CD4-positive, alpha-beta T cell (primary cell): Measurements from ENCODE around the gene NDE1. TPM values are rescaled to one million over a fixed set of nuclear protein-coding genes. Genes with fewer than 3 reads are reported as not detected.

Source experiments
- ATAC-seq: fragments of 200-7000 bp; cut with Tn5 transposase; one replicate; pipeline ENCODE4 v1.10.0; 2022; ENCODE audit warnings: mild to moderate bottlenecking; ENCODE audit not compliant: poor library complexity
- CTCF ChIA-PET: fragments of 350-600 bp; sonication (Branson Sonifier 250); formaldehyde crosslinking; loops from one replicate; lab custom pipeline; 2021; ENCODE audit warnings: antibody characterized with exemption, inconsistent platforms; lab: Charles Lee
- POLR2A ChIA-PET: fragments of 350-600 bp; sonication (Branson Sonifier 250); formaldehyde crosslinking; loops from one replicate; lab custom pipeline; 2021; ENCODE audit warnings: antibody characterized with exemption, inconsistent platforms; lab: Charles Lee
- DNase-seq, 14 experiments: peaks; one replicate each; pipeline ENCODE4 v3.0.0-alpha.2; 2013 to 2020; ENCODE audit warnings: mixed read lengths in 2 of 14
- H3K27ac ChIP-seq, 2 donors: one replicate each; pipeline versions ENCODE4 v1.5.1 to v1.7.0; 2013; ENCODE audit warnings: low read length in 2 of 2, low read depth in 1 of 2, mild to moderate bottlenecking in 1 of 2
- H3K27me3 ChIP-seq, 2 experiments: 1 replicate in 1 of 2; 2 replicates in 1 of 2; pipeline versions ENCODE4 v1.6.1 to v1.7.0; 2013; ENCODE audit warnings: low read length in 2 of 2, control low read depth in 1 of 2, mild to moderate bottlenecking in 1 of 2, moderate library complexity in 1 of 2; ENCODE audit not compliant: insufficient read depth in 2 of 2, control insufficient read depth in 1 of 2
- H3K36me3 ChIP-seq: one replicate; pipeline ENCODE4 v1.6.1; 2013; ENCODE audit warnings: low read length, control low read depth; ENCODE audit not compliant: insufficient read depth
- H3K4me1 ChIP-seq: one replicate; pipeline ENCODE4 v1.6.1; 2013; ENCODE audit warnings: low read length, control low read depth; ENCODE audit not compliant: insufficient read depth
- H3K4me3 ChIP-seq: one replicate; pipeline ENCODE4 v1.5.1; 2013; ENCODE audit warnings: mild to moderate bottlenecking, low read length, moderate library complexity
- H3K9me3 ChIP-seq, 2 experiments: 1 replicate in 1 of 2; 2 replicates in 1 of 2; pipeline versions ENCODE4 v1.6.1 to v1.7.0; 2013; ENCODE audit warnings: low read length in 2 of 2, mild to moderate bottlenecking in 2 of 2, control low read depth in 1 of 2, moderate library complexity in 1 of 2; ENCODE audit not compliant: control insufficient read depth in 1 of 2, insufficient read depth in 1 of 2
- H3K27ac Mint-ChIP-seq: one replicate; pipeline ENCODE4 v1.8.0; 2020; ENCODE audit warnings: mixed read lengths
- H3K27me3 Mint-ChIP-seq: one replicate; pipeline ENCODE4 v1.8.0; 2021; ENCODE audit warnings: mixed read lengths
- H3K36me3 Mint-ChIP-seq: one replicate; pipeline ENCODE4 v1.8.0; 2021; ENCODE audit warnings: low read depth, mixed read lengths
- H3K4me1 Mint-ChIP-seq: one replicate; pipeline ENCODE4 v1.8.0; 2021; ENCODE audit warnings: low read depth, mixed read lengths
- H3K4me3 Mint-ChIP-seq: one replicate; pipeline ENCODE4 v1.8.0; 2020; ENCODE audit warnings: mild to moderate bottlenecking, mixed read lengths
- H3K9me3 Mint-ChIP-seq: one replicate; pipeline ENCODE4 v1.8.0; 2020; ENCODE audit warnings: mixed read lengths
- intact Hi-C, 2 experiments: fragments of 100-400 bp; cut with DNase I in 1 of 2; cut with micrococcal nuclease in 1 of 2; formaldehyde crosslinking; loops; one replicate each; pipeline versions ENCODE4 v1.15.1 to v1.9.0; 2023 to 2025; cut with DNase I, micrococcal nuclease
- total RNA-seq, 174 experiments: library from RNA in 2 of 174; stranded (reverse) in 2 of 174; gene quantifications; one replicate each; pipeline ENCODE4 v1.2.3 and lab custom pipeline; 2021 to 2026
- TF ChIP-seq, protein P1 (sequence below): fragments of 200-600 bp; IDR thresholded peaks from one replicate; pipeline ENCODE4 v1.8.0; 2022; ENCODE audit warnings: antibody characterized with exemption, mild to moderate bottlenecking

Gene NDE1
- total RNA-seq, 2 experiments from 2014 or later = 96.6 to 106 TPM

GRCh38 chr16:15602285-15603044, 47.6 kb upstream of the NDE1 start:
- CTCF ChIA-PET = no interaction called here
- no peaks in the 10 kb centered on the region for H3K9me3 ChIP-seq
- no peaks in the 10 kb centered on the region for H3K27me3 ChIP-seq
- Mint-ChIP-seq H3K27me3 (no peaks in the 10 kb centered on the region), H3K4me1 (peaks cover 8% of the 10 kb centered on the region), H3K9me3 (no peaks in the 10 kb centered on the region), H3K27ac (no peak overlapping the region), H3K4me3 (no peak overlapping the region), H3K36me3 (peaks cover 96% of the 10 kb centered on the region)
- no peak overlapping the region for H3K4me3 ChIP-seq
- no peak for DNase-seq
- ATAC-seq = no peak
- TF ChIP-seq, protein P1, sequence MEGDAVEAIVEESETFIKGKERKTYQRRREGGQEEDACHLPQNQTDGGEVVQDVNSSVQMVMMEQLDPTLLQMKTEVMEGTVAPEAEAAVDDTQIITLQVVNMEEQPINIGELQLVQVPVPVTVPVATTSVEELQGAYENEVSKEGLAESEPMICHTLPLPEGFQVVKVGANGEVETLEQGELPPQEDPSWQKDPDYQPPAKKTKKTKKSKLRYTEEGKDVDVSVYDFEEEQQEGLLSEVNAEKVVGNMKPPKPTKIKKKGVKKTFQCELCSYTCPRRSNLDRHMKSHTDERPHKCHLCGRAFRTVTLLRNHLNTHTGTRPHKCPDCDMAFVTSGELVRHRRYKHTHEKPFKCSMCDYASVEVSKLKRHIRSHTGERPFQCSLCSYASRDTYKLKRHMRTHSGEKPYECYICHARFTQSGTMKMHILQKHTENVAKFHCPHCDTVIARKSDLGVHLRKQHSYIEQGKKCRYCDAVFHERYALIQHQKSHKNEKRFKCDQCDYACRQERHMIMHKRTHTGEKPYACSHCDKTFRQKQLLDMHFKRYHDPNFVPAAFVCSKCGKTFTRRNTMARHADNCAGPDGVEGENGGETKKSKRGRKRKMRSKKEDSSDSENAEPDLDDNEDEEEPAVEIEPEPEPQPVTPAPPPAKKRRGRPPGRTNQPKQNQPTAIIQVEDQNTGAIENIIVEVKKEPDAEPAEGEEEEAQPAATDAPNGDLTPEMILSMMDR = no peak
- peaks cover 97% of the 10 kb centered on the region for H3K36me3 ChIP-seq
- no peaks in the 10 kb centered on the region for H3K4me1 ChIP-seq
- POLR2A ChIA-PET = no interaction called here
- no peak overlapping the region for H3K27ac ChIP-seq
- intact Hi-C loops = no loop called here

- Histone ChIP-seq H3K36me3 (peaks cover 97% of the 10 kb centered on the region), H3K4me3 (no peak overlapping the region), H3K4me1 (no peaks in the 10 kb centered on the region), H3K27me3 (no peaks in the 10 kb centered on the region), H3K27ac (no peak overlapping the region), H3K9me3 (no peaks in the 10 kb centered on the region)
- TF ChIP-seq, protein P1 = no peak
- Mint-ChIP-seq H3K27me3 (no peaks in the 10 kb centered on the region), H3K4me3 (no peak overlapping the region), H3K27ac (no peak overlapping the region), H3K36me3 (peaks cover 99% of the 10 kb centered on the region), H3K9me3 (no peaks in the 10 kb centered on the region), H3K4me1 (peaks cover 8% of the 10 kb centered on the region)
- ATAC-seq (no peak), DNase-seq (no peak)
- POLR2A ChIA-PET = interaction anchor here (1.0 kb wide), 1 partner anchor 34 kb away, joined by 3 read pairs; no protein-coding TSS in a partner anchor
- CTCF ChIA-PET = interaction anchor here (1.1 to 1.2 kb wide), 3 partner anchors 38 to 177 kb away, joined by 3 to 4 read pairs (median 3); partner anchors contain the start of gene MARF1
- intact Hi-C loops = no loop called here
These were observed 45.3 kb upstream of the NDE1 start for GRCh38 chr16:15604460-15605440.

DNA sequence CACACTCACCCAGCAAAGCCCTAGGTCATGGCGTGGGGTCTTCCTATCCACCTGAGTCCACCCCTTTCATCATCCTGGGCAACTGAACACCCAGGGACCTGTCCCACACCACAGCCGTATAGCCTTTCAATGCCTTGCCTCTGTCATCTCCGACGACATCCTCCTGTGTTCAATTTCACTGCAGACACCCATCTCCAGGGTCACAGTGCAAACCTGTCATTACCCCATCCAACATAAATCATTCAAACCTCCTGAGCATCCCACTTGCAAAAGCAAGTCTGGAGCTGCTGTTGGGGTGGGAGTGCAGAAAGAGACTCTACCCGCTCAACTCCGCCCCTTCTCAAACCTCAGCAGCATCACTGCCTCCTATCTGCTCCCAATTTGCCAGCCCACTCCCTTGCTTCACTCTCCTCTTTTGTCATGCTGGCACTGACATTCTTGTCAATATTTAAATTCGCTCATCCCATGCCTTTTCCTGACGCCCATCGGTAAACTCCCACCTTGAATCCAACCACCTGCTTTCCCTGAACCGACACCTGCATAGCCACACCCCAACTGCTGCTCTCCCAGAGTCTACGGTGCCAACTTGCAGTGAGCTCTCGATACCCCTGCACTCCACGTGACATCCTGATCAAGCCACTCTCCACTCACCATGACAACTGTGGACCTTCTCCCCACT, 44.1 kb upstream of the NDE1 start:
- no peak overlapping the region for H3K27ac ChIP-seq
- no peaks in the 10 kb centered on the region for H3K27me3 ChIP-seq
- no peak for DNase-seq
- H3K36me3 ChIP-seq = peaks cover 97% of the 10 kb centered on the region
- no peaks in the 10 kb centered on the region for H3K27me3 Mint-ChIP-seq
- H3K4me3 ChIP-seq = no peak overlapping the region
- peak overlapping the region; percentile 73 for H3K27ac Mint-ChIP-seq
- H3K9me3 Mint-ChIP-seq = no peaks in the 10 kb centered on the region
- no peak overlapping the region for H3K4me3 Mint-ChIP-seq
- H3K4me1 Mint-ChIP-seq = peaks cover 8% of the 10 kb centered on the region
- ChIA-PET CTCF (no interaction called here), POLR2A (no interaction called here)
- TF ChIP-seq, protein P1 = no peak
- H3K4me1 ChIP-seq = no peaks in the 10 kb centered on the region
- intact Hi-C loops = no loop called here
- no peaks in the 10 kb centered on the region for H3K9me3 ChIP-seq
- no peak for ATAC-seq
- H3K36me3 Mint-ChIP-seq = peaks cover 99% of the 10 kb centered on the region
